GM13976 (cell line): ENCODE data around the gene AP3B1.

Experiments used
- DNase-seq: peaks from one replicate; pipeline ENCODE4 v3.0.0; 2012; ENCODE audit warnings: low spot score
- CTCF ChIP-seq: IDR thresholded peaks from 2 replicates; pipeline ENCODE4 v1.5.1; 2012; ENCODE audit warnings: borderline replicate concordance, mild to moderate bottlenecking; ENCODE audit not compliant: insufficient read depth; ENCODE audit errors: extremely low read depth, missing control alignments, control extremely low read depth
- in situ Hi-C: fragments of 300-500 bp; cut with MboI; formaldehyde crosslinking; loops from one replicate; pipeline ENCODE4 v1.12.0; 2022; ENCODE audit warnings: low sequenced_read_pairs, mixed read lengths, inconsistent platforms; ENCODE audit not compliant: unreplicated experiment

Gene AP3B1

GRCh38 chr5:77990020-77990419 is 304.5 kb downstream of the AP3B1 start:
- DNase-seq, result no peak
- no peak for TF ChIP-seq CTCF
- in situ Hi-C loops, result no loop called here

- no peak for DNase-seq
- in situ Hi-C loops, result no loop called here
- TF ChIP-seq CTCF, result no peak
Measured at GRCh38 chr5:77987988-77988387, 306.5 kb downstream of the AP3B1 start.

- no peak for DNase-seq
- no peak for TF ChIP-seq CTCF
- in situ Hi-C loops, result no loop called here
Measured at GRCh38 chr5:77987331-77987730, 307.2 kb downstream of the AP3B1 start.

- in situ Hi-C loops, result no loop called here
- no peak for TF ChIP-seq CTCF
- no peak for DNase-seq
Measured at GRCh38 chr5:77986261-77986660, 308.2 kb downstream of the AP3B1 start.

- in situ Hi-C loops, result no loop called here
- TF ChIP-seq CTCF, result no peak
- no peak for DNase-seq
Measured at GRCh38 chr5:77985247-77985646, 309.3 kb downstream of the AP3B1 start.

GRCh38 chr5:77984587-77984986 is 309.9 kb downstream of the AP3B1 start:
- no peak for TF ChIP-seq CTCF
- in situ Hi-C loops, result no loop called here
- no peak for DNase-seq
